Measurements from ENCODE around the gene VMP1. TPM values are rescaled to one million over a fixed set of nuclear protein-coding genes. Genes with fewer than 3 reads are reported as not detected.
A peak's percentile ranks its signal among the peaks of the same experiment; 100 is the strongest.
"Not testable (repeated sequence)": the region's sequence is repeated elsewhere in the genome, so short reads cannot be mapped to it uniquely, and the experiment has no call there.

Gene VMP1
- total RNA-seq, 1 donor from 2014 or later, result 479 TPM

DNA sequence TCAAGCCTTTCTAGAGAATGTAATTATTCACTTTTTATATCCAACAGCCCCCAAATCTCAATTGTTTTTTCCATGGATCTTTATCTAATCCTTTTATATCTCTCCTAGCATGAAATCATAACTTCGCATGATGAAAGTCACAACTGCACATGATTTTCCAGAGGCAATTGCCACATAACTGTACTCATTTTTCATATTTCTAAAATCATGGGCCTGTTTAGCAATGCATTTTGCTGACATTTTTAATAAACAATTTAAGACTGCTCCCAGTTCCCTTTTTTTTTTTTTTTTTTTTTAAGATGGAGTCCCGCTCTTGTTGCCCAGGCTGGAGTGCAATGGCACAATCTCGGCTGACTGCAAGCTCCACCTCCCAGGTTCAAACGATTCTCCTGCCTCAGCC is 83.5 kb downstream of the VMP1 start:
- H3K36me3 Mint-ChIP-seq (ENCODE audit: low read depth), result peaks cover 49% of the 10 kb centered on the region
- no peak overlapping the region for H3K4me3 Mint-ChIP-seq (ENCODE audit: low read depth)
- H3K4me1 Mint-ChIP-seq (ENCODE audit: low read depth), result peaks cover 41% of the 10 kb centered on the region
- no peaks in the 10 kb centered on the region for H3K9me3 Mint-ChIP-seq
- intact Hi-C loops (cut with micrococcal nuclease), result no loop called here
- H3K27ac Mint-ChIP-seq, result peak overlapping the region; percentile 92
- no peaks in the 10 kb centered on the region for H3K27me3 Mint-ChIP-seq (ENCODE audit: low read depth)
- no peak for DNase-seq (ENCODE audit: low spot score)

- no peaks in the 10 kb centered on the region for H3K27me3 Mint-ChIP-seq (ENCODE audit: low read depth)
- peaks cover 42% of the 10 kb centered on the region for H3K4me1 Mint-ChIP-seq (ENCODE audit: low read depth)
- intact Hi-C loops (cut with micrococcal nuclease), result no loop called here
- no peak for DNase-seq (ENCODE audit: low spot score)
- no peaks in the 10 kb centered on the region for H3K9me3 Mint-ChIP-seq
- peaks cover 57% of the 10 kb centered on the region for H3K36me3 Mint-ChIP-seq (ENCODE audit: low read depth)
- H3K4me3 Mint-ChIP-seq (ENCODE audit: low read depth), result no peak overlapping the region
- H3K27ac Mint-ChIP-seq, result peak overlapping the region; percentile 68
Measured at GRCh38 chr17:59791603-59792457, 84.4 kb downstream of the VMP1 start.

DNA sequence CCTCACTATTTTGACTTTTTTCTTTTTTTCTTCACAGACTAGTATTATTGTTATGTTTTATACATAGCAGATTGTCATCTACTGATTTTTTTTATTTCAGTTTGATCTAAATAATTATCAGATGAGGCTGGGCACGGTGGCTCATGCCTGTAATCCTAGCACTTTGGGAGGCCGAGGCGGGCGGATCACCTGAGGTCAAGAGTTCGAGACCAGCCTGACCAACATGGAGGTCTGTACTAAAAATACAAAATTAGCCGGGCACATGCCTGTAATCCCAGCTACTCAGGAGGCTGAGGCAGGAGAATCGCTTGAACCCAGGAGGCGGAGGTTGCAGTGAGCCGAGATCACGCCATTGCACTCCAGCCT is 85.0 kb downstream of the VMP1 start:
- H3K4me3 Mint-ChIP-seq (ENCODE audit: low read depth); H3K9me3 Mint-ChIP-seq; H3K27me3 Mint-ChIP-seq (ENCODE audit: low read depth); DNase-seq (ENCODE audit: low spot score); intact Hi-C loops (cut with micrococcal nuclease): not testable (repeated sequence)
- Mint-ChIP-seq H3K36me3 (ENCODE audit: low read depth) (peaks cover 53% of the 10 kb centered on the region), H3K27ac (peak overlapping the region; percentile 68), H3K4me1 (ENCODE audit: low read depth) (peaks cover 36% of the 10 kb centered on the region)

DNA sequence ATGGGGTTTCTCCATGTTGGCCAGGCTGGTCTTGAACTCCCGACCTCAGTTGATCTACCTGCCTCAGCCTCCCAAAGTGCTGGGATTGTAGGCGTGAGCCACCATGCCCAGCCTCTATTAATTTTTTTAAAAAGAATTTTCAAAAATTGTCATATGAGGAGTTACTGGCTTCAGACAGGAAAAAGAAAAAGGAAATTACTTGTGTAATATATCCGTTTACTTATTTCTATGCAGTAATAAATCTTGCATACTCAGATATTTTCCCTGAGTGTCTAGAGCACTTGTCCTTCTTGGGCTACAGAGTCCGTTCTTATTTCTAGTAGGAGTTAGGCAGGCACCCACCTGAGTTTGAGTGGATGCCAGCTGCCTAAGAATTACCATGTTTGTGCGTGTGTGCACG is 85.8 kb downstream of the VMP1 start:
- no peak overlapping the region for H3K4me3 Mint-ChIP-seq (ENCODE audit: low read depth)
- H3K9me3 Mint-ChIP-seq, result no peaks in the 10 kb centered on the region
- H3K4me1 Mint-ChIP-seq (ENCODE audit: low read depth), result peaks cover 38% of the 10 kb centered on the region
- no peak overlapping the region for H3K27ac Mint-ChIP-seq
- no peaks in the 10 kb centered on the region for H3K27me3 Mint-ChIP-seq (ENCODE audit: low read depth)
- DNase-seq (ENCODE audit: low spot score), result no peak
- peaks cover 54% of the 10 kb centered on the region for H3K36me3 Mint-ChIP-seq (ENCODE audit: low read depth)
- intact Hi-C loops (cut with micrococcal nuclease), result no loop called here

- Mint-ChIP-seq H3K9me3 (no peaks in the 10 kb centered on the region), H3K27me3 (ENCODE audit: low read depth) (no peaks in the 10 kb centered on the region), H3K36me3 (ENCODE audit: low read depth) (peaks cover 40% of the 10 kb centered on the region), H3K4me3 (ENCODE audit: low read depth) (no peak overlapping the region), H3K4me1 (ENCODE audit: low read depth) (peaks cover 30% of the 10 kb centered on the region), H3K27ac (peak overlapping the region; percentile 50)
- intact Hi-C loops (cut with micrococcal nuclease), result no loop called here
- no peak for DNase-seq (ENCODE audit: low spot score)
Measured at GRCh38 chr17:59796138-59796537, 88.7 kb downstream of the VMP1 start.

- Mint-ChIP-seq H3K36me3 (ENCODE audit: low read depth) (peaks cover 38% of the 10 kb centered on the region), H3K4me3 (ENCODE audit: low read depth) (no peak overlapping the region), H3K4me1 (ENCODE audit: low read depth) (peaks cover 27% of the 10 kb centered on the region), H3K9me3 (no peaks in the 10 kb centered on the region), H3K27me3 (ENCODE audit: low read depth) (no peaks in the 10 kb centered on the region), H3K27ac (no peak overlapping the region)
- no peak for DNase-seq (ENCODE audit: low spot score)
- intact Hi-C loops (cut with micrococcal nuclease), result no loop called here
Measured at GRCh38 chr17:59796785-59797205, 89.3 kb downstream of the VMP1 start.

- no peaks in the 10 kb centered on the region for H3K9me3 Mint-ChIP-seq
- peaks cover 28% of the 10 kb centered on the region for H3K4me1 Mint-ChIP-seq (ENCODE audit: low read depth)
- DNase-seq (ENCODE audit: low spot score), result no peak
- H3K27ac Mint-ChIP-seq, result peak overlapping the region; percentile 12
- H3K27me3 Mint-ChIP-seq (ENCODE audit: low read depth), result no peaks in the 10 kb centered on the region
- H3K4me3 Mint-ChIP-seq (ENCODE audit: low read depth), result no peak overlapping the region
- peaks cover 37% of the 10 kb centered on the region for H3K36me3 Mint-ChIP-seq (ENCODE audit: low read depth)
- intact Hi-C loops (cut with micrococcal nuclease), result no loop called here
Measured at GRCh38 chr17:59798111-59798510, 90.7 kb downstream of the VMP1 start.

- Mint-ChIP-seq H3K9me3 (no peaks in the 10 kb centered on the region), H3K27me3 (ENCODE audit: low read depth) (no peaks in the 10 kb centered on the region), H3K27ac (peak overlapping the region; percentile 4), H3K4me3 (ENCODE audit: low read depth) (no peak overlapping the region), H3K4me1 (ENCODE audit: low read depth) (peaks cover 29% of the 10 kb centered on the region), H3K36me3 (ENCODE audit: low read depth) (peaks cover 29% of the 10 kb centered on the region)
- intact Hi-C loops (cut with micrococcal nuclease), result no loop called here
- no peak for DNase-seq (ENCODE audit: low spot score)
Measured at GRCh38 chr17:59800530-59800942, 93.1 kb downstream of the VMP1 start.

DNA sequence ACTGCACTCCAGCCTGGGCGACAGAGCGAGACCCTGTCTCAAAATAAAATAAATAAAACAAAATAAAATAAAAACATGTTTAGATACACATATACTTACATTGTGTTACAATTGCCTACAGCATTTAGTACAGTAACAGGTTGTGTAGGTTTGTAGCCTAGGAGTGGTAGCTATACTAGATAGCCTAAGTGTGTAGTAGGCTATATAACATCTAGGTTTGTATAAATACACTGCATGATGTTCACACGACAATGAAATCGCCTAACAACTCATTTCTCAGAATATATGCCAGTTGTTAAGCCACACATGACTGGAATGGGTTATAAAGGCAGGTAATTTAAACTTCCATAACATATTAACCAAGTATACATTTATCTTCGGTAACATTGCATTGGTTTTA is 94.7 kb downstream of the VMP1 start:
- intact Hi-C loops (cut with micrococcal nuclease), result no loop called here
- H3K36me3 Mint-ChIP-seq (ENCODE audit: low read depth), result peaks cover 19% of the 10 kb centered on the region
- H3K27ac Mint-ChIP-seq, result no peak overlapping the region
- DNase-seq (ENCODE audit: low spot score), result no peak
- H3K9me3 Mint-ChIP-seq, result no peaks in the 10 kb centered on the region
- H3K4me3 Mint-ChIP-seq (ENCODE audit: low read depth), result no peak overlapping the region
- H3K27me3 Mint-ChIP-seq (ENCODE audit: low read depth), result no peaks in the 10 kb centered on the region
- H3K4me1 Mint-ChIP-seq (ENCODE audit: low read depth), result peaks cover 23% of the 10 kb centered on the region

DNA sequence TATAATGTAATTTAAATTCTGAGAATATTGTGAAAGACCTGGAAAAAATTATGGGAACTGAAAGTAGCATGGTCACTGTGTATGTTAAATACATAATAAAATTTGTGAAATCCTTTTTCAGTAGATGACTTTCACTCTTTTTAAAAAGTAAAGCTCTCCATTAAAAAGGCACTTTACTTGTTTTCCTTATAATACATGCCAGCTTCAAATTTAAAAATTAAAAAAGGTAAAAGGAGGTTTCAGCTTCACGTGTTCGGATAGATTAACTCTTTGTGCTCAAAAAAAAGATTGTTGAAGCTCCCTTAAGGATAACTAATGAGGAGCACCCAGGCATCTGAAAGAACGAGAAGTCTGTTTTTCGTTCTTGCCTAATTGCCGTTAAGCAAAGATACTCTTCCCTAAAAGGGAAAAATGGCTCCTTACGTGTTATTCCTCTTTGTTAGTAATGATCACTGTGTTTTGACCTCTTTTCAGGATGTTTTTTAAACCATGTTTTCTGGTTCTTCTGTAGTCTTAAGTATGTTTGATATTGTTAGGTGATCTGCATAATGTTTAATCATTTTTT is 97.5 kb downstream of the VMP1 start:
- no peaks in the 10 kb centered on the region for H3K9me3 Mint-ChIP-seq
- H3K27ac Mint-ChIP-seq, result no peak overlapping the region
- H3K27me3 Mint-ChIP-seq (ENCODE audit: low read depth), result no peaks in the 10 kb centered on the region
- H3K36me3 Mint-ChIP-seq (ENCODE audit: low read depth), result peaks cover 20% of the 10 kb centered on the region
- DNase-seq (ENCODE audit: low spot score), result no peak
- peaks cover 20% of the 10 kb centered on the region for H3K4me1 Mint-ChIP-seq (ENCODE audit: low read depth)
- intact Hi-C loops (cut with micrococcal nuclease), result no loop called here
- no peak overlapping the region for H3K4me3 Mint-ChIP-seq (ENCODE audit: low read depth)

DNA sequence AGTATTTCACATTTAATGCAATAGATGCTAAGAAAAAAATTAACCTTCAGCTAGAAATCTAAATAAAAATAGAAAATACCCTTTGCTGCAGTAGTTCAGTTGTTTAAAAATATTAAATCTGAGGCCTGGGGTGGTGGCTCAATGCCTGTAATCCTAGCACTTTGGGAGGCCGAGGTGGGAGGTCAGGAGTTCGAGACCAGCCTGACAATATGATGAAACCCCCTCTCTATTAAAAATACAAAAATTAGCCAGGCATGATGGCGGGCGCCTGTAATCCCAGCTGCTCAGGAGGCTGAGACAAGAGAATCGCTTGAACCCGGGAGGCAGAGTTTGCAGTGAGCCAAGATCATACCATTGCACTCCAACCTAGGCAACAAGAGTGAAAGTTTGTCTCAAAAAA is 98.9 kb downstream of the VMP1 start:
- peaks cover 22% of the 10 kb centered on the region for H3K36me3 Mint-ChIP-seq (ENCODE audit: low read depth)
- H3K4me3 Mint-ChIP-seq (ENCODE audit: low read depth); DNase-seq (ENCODE audit: low spot score); H3K9me3 Mint-ChIP-seq; H3K27me3 Mint-ChIP-seq (ENCODE audit: low read depth); H3K27ac Mint-ChIP-seq; intact Hi-C loops (cut with micrococcal nuclease): not testable (repeated sequence)
- peaks cover 20% of the 10 kb centered on the region for H3K4me1 Mint-ChIP-seq (ENCODE audit: low read depth)

- peaks cover 34% of the 10 kb centered on the region for H3K36me3 Mint-ChIP-seq (ENCODE audit: low read depth)
- no peak overlapping the region for H3K27ac Mint-ChIP-seq
Measured at GRCh38 chr17:59807892-59808509, 100.5 kb downstream of the VMP1 start.

GRCh38 chr17:59810894-59811153 is 103.4 kb downstream of the VMP1 start:
- intact Hi-C loops (cut with micrococcal nuclease), result no loop called here
- Mint-ChIP-seq H3K4me1 (ENCODE audit: low read depth) (peaks cover 29% of the 10 kb centered on the region), H3K4me3 (ENCODE audit: low read depth) (no peak overlapping the region), H3K9me3 (no peaks in the 10 kb centered on the region), H3K36me3 (ENCODE audit: low read depth) (peaks cover 42% of the 10 kb centered on the region), H3K27me3 (ENCODE audit: low read depth) (no peaks in the 10 kb centered on the region), H3K27ac (no peak overlapping the region)
- no peak for DNase-seq (ENCODE audit: low spot score)

More at GRCh38 chr17:59807892-59808509, 100.5 kb downstream of the VMP1 start:
- DNase-seq (ENCODE audit: low spot score), result no peak
- intact Hi-C loops (cut with micrococcal nuclease), result no loop called here
- Mint-ChIP-seq H3K27me3 (ENCODE audit: low read depth) (no peaks in the 10 kb centered on the region), H3K4me1 (ENCODE audit: low read depth) (peaks cover 28% of the 10 kb centered on the region), H3K4me3 (ENCODE audit: low read depth) (no peak overlapping the region), H3K9me3 (no peaks in the 10 kb centered on the region)
